Stomach (tissue), 4 donors: ENCODE data around the gene SEMA5B.

Experiments
- POLR2A ChIP-seq, 4 donors: fragments of 450-650 bp; IDR thresholded peaks; one replicate each; pipeline ENCODE4 v1.6.1; 2016; ENCODE audit warnings: antibody characterized with exemption in 4 of 4, control low read depth in 2 of 4, mild to moderate bottlenecking in 1 of 4, moderate library complexity in 1 of 4
- POLR2AphosphoS5 ChIP-seq, 3 donors: sonication (generic); formaldehyde crosslinking; IDR thresholded peaks; one replicate each; pipeline ENCODE4 v1.6.1; 2016; ENCODE audit warnings: antibody characterized with exemption in 3 of 3
- TF ChIP-seq, protein P1 (sequence below), 7 experiments: fragments of 450-650 bp in 4 of 7; fragments of 200-600 bp in 3 of 7; sonication (generic) in 3 of 7; IDR thresholded peaks; one replicate each; pipeline ENCODE4 v1.5.1; 2016 to 2019; ENCODE audit warnings: antibody characterized with exemption in 7 of 7, control low read depth in 2 of 7, mild to moderate bottlenecking in 1 of 7

DNA sequence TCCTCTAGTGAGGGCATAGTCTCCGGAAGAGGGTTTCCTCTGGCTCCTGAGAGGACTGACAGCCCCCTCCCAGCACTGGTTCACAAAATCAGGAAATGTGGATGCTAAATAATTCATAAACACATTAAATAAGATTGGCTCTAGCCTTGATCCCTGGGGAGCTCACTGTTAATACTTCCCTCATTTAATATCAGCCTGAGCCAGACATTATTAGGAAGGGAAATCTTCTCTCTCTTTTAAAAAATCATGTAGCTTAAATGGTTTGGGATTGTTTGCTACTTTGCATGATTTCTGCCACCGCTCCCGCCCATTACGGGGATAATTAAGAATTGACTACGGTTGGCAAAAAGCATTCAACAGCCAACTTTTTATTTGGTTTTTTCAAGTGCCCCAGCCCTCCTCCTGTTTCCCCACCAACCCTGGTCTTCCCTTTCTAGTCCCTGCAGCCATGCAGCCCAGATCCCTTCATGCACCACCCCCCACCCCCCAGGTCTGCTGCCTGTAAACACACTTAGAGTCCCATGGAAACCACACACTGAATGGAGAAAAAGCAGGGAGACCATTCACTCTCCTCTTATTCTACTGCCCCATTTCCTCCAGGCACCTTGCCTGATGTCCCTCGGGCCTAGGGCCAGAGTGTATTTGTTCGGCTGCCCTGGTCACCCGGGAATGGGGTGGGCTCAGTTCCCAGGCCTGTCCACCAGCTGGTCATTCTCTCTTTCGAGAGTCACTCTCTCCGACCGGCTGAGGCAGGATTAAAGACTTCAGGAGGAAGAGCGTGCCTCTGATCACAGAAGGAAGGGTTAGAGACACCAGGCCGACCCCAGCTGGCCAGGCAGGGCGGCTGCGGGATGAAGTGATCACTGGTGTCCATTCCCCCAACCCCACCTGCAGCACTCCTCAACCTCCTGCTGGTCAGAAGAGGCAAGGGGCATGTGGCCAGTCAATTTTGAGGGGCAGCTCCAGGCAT lies 45.1 kb downstream of the SEMA5B start:
- TF ChIP-seq, protein P1, sequence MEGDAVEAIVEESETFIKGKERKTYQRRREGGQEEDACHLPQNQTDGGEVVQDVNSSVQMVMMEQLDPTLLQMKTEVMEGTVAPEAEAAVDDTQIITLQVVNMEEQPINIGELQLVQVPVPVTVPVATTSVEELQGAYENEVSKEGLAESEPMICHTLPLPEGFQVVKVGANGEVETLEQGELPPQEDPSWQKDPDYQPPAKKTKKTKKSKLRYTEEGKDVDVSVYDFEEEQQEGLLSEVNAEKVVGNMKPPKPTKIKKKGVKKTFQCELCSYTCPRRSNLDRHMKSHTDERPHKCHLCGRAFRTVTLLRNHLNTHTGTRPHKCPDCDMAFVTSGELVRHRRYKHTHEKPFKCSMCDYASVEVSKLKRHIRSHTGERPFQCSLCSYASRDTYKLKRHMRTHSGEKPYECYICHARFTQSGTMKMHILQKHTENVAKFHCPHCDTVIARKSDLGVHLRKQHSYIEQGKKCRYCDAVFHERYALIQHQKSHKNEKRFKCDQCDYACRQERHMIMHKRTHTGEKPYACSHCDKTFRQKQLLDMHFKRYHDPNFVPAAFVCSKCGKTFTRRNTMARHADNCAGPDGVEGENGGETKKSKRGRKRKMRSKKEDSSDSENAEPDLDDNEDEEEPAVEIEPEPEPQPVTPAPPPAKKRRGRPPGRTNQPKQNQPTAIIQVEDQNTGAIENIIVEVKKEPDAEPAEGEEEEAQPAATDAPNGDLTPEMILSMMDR (IDR thresholded peaks at IDR 0.05) = no peak
- no peak for TF ChIP-seq POLR2A (IDR thresholded peaks at IDR 0.05)
- TF ChIP-seq POLR2AphosphoS5 (IDR thresholded peaks at IDR 0.05) = no peak
